Upper lobe of left lung (tissue), 4 donors: ENCODE measurements around the gene TM4SF18.

Source experiments
- EP300 ChIP-seq, 4 donors: sonication (generic); formaldehyde crosslinking; IDR thresholded peaks; one replicate each; pipeline ENCODE4 v1.5.1; 2017; ENCODE audit warnings: antibody characterized with exemption in 4 of 4, control low read depth in 2 of 4
- POLR2A ChIP-seq, 4 donors: fragments of 450-650 bp; IDR thresholded peaks; one replicate each; pipeline ENCODE4 v1.5.1; 2016 to 2017; ENCODE audit warnings: antibody characterized with exemption in 4 of 4, mild to moderate bottlenecking in 2 of 4
- POLR2AphosphoS5 ChIP-seq, 2 donors: sonication (generic); formaldehyde crosslinking; IDR thresholded peaks; one replicate each; pipeline ENCODE4 v1.5.1; 2017; ENCODE audit warnings: antibody characterized with exemption in 2 of 2
- TF ChIP-seq, protein P1 (sequence below), 6 experiments: fragments of 450-650 bp in 4 of 6; fragments of 200-600 bp in 2 of 6; sonication (generic) in 2 of 6; IDR thresholded peaks; one replicate each; pipeline ENCODE4 v1.5.1; 2016 to 2019; ENCODE audit warnings: antibody characterized with exemption in 6 of 6

DNA sequence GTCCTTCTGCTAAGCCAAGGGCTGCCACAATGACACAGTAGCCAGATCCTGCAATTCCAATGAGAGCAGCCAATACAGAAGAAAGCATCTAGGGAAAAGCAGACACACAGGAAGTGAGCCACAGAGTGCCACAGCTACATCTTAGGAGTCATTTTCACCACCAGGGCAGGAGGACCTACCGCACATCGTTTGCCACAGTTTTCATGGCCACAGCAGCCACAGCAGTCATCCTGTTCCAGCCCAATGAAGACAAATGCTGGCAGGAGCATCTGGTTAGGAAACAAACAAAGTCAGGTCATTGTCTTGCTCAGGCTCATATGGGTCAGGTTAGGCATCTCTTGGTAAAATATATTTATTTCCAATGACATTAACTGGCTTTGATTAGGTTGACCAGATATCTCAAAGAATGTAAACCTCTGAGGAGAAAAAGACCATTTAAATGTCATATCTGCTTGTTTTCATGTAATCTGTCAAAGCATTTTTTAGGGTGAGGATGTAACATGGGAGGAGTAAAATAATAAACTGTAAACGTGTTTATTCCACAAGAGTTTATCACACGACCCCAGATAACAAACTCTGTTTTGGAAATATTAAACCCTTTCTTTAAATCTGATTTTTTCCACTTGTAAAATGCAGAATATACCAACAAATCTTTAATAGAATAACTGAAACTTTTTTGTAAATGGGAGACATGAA is 42.2 kb upstream of the TM4SF18 start:
- TF ChIP-seq EP300 (IDR thresholded peaks at IDR 0.05) (no peak), POLR2A (IDR thresholded peaks at IDR 0.05) (no peak), POLR2AphosphoS5 (IDR thresholded peaks at IDR 0.05) (no peak)
- TF ChIP-seq, protein P1, sequence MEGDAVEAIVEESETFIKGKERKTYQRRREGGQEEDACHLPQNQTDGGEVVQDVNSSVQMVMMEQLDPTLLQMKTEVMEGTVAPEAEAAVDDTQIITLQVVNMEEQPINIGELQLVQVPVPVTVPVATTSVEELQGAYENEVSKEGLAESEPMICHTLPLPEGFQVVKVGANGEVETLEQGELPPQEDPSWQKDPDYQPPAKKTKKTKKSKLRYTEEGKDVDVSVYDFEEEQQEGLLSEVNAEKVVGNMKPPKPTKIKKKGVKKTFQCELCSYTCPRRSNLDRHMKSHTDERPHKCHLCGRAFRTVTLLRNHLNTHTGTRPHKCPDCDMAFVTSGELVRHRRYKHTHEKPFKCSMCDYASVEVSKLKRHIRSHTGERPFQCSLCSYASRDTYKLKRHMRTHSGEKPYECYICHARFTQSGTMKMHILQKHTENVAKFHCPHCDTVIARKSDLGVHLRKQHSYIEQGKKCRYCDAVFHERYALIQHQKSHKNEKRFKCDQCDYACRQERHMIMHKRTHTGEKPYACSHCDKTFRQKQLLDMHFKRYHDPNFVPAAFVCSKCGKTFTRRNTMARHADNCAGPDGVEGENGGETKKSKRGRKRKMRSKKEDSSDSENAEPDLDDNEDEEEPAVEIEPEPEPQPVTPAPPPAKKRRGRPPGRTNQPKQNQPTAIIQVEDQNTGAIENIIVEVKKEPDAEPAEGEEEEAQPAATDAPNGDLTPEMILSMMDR (IDR thresholded peaks at IDR 0.05) = no peak
